ENCODE data around the gene KRT24.

DNA sequence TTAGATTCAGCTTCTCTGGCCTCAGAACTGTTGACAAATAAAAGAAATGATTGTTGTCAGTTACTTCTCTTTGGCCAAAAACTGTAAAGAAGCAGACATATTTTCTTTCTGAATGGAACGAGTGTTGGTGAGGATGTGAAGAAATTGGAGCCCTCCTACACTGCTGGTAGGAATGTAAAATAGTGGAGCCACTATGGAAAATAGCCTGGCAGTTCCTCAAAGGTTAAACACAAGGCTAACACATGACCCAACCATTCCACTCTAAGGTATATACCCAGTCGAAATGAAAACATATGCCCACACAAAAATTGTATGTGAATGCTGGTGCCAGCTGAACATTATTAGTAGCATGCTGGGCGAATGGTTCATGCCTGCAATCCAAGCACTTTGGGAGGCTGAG, 14.2 kb upstream of the KRT24 start:
- TF ChIP-seq, protein P1, sequence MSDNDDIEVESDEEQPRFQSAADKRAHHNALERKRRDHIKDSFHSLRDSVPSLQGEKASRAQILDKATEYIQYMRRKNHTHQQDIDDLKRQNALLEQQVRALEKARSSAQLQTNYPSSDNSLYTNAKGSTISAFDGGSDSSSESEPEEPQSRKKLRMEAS (IDR thresholded peaks at IDR 0.05; ENCODE audit: low read depth, low read length), result no peak
- TF ChIP-seq POLR2A (IDR thresholded peaks at IDR 0.05; ENCODE audit: extremely low read depth, insufficient read length), result no peak
- TF ChIP-seq, protein P2, sequence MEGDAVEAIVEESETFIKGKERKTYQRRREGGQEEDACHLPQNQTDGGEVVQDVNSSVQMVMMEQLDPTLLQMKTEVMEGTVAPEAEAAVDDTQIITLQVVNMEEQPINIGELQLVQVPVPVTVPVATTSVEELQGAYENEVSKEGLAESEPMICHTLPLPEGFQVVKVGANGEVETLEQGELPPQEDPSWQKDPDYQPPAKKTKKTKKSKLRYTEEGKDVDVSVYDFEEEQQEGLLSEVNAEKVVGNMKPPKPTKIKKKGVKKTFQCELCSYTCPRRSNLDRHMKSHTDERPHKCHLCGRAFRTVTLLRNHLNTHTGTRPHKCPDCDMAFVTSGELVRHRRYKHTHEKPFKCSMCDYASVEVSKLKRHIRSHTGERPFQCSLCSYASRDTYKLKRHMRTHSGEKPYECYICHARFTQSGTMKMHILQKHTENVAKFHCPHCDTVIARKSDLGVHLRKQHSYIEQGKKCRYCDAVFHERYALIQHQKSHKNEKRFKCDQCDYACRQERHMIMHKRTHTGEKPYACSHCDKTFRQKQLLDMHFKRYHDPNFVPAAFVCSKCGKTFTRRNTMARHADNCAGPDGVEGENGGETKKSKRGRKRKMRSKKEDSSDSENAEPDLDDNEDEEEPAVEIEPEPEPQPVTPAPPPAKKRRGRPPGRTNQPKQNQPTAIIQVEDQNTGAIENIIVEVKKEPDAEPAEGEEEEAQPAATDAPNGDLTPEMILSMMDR (IDR thresholded peaks at IDR 0.05; ENCODE audit: low read depth, low read length), result no peak
